NCI-H1105 treated with DMSO at 0.1 percent for 48 hours (cell line): ENCODE data around the gene ABHD12B.
"Not testable (repeated sequence)": the region's sequence is repeated elsewhere in the genome, so short reads cannot be mapped to it uniquely, and the experiment has no call there.

Source experiments
- DNase-seq: peaks from one replicate; lab custom pipeline; 2025; lab: John Stamatoyannopoulos, UW

The ABHD12B gene

DNA sequence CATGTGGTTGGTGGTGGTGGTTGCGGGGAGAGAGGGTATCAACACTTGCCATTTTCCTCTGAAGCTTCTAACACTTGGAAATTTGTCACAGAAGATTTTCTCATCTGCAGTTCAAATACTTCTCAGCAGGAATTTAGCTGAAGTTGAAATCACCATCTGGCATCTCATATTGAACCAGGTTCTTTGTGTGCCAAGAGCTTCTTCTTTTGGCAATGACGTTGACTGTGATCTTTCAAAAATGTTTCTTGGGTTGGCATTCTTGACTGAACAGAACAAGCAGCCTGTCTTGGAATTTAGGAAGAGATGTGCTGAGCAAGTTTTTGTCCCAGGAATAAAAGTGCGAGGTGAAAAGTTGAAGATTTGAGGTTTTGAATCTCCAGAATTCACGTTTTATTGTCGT lies 32.2 kb upstream of the ABHD12B start:
- DNase-seq: no peak

DNA sequence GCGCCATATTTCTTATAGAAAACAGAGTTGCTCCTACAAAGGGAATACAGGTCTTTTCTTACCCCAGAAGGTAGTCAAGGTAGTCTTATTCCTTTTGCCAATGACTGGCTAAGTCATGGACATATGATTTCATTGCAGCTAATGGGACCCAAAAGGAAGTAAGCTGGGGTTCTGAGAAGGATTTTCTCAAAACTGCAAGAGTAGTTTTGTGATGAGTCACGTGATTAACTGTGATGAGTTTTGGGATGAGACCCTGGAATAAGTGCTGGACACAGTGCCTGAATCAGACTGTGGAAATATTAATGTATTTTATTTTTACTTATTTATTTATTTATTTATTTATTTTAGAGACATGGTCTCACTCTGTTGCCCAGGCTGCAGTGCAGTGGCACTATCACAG lies 27.5 kb upstream of the ABHD12B start:
- DNase-seq: no peak

- no peak for DNase-seq
Observed at GRCh38 chr14:50845166-50845565, 26.7 kb upstream of the ABHD12B start.

GRCh38 chr14:50846226-50846880 lies 25.5 kb upstream of the ABHD12B start:
- no peak for DNase-seq

DNA sequence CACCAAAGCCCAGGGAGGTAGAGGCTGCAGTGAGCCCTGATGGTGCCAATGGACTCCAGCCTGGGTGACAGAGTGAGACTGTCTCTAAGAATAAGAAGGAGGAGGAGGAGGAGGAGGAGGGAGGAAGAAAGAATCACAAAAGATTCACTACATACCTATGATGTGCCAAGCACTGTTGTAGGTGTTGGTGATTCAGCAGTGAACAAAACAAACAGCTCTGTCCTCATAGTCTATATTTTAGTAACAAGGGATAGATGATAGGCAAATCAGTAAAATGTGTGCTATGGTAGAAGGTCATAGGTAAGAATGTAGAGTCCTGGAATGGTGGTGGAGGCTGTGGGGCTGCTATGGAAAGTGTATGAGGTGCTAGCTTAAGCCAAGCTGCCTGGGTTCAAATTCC lies 18.0 kb upstream of the ABHD12B start:
- DNase-seq: no peak

DNA sequence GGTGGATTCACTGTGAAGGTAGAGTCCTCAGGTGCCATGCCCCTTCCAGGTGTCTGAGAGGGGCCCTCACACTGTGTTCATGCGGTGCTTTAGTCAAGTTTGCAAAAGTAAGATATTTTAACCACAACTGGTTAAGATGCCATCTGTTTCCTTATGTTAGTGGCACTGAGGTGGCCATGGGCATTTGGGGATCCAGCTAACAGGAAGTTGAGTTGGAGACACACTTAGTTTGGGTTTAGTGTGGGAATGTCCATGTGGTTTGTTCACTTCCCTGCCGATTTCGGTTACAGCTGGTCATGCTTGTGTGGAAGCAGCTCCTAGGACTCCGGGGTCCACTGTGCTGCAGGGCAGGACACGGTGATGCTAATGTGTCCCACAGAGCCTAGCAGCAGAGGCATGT lies 17.3 kb upstream of the ABHD12B start:
- DNase-seq: no peak

- no peak for DNase-seq
Observed at GRCh38 chr14:50855558-50855957, 16.3 kb upstream of the ABHD12B start.

- no peak for DNase-seq
Observed at GRCh38 chr14:50856660-50857059, 15.2 kb upstream of the ABHD12B start.

GRCh38 chr14:50859296-50859624 lies 12.6 kb upstream of the ABHD12B start:
- DNase-seq: no peak

DNA sequence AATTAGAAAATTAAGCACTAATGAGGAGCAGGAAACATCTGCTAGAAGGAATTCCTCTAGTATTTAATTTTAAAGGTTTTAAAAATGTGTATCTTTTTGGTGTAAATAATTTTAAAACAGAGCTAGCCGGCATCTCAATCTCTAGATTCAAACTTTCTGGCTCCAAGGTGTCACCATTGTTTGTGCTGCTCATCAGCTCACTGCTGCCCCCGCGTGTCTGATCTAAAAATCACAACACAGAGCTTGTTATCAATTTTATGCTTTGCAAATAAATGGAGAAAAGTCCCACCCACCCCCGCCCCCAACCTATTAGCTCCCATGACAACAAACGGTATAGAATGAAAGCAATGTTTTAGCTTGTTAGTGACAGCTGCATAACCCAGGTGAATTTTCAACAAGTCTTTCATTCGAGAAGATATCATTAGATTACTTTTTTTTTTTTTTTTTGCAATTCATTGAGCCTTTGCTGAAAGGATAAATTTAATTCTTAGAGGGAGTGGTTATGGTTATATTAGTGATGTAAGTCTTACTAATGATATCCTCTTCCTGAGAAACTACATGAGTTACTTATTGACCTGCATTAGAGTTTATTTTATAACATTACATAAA lies 11.3 kb upstream of the ABHD12B start:
- peak; percentile 91 for DNase-seq

GRCh38 chr14:50862036-50862570 lies 9.8 kb upstream of the ABHD12B start:
- DNase-seq: no peak

- DNase-seq: no peak
Observed at GRCh38 chr14:50864237-50864636, 7.6 kb upstream of the ABHD12B start.

- DNase-seq: no peak
Observed at GRCh38 chr14:50864946-50865345, 6.9 kb upstream of the ABHD12B start.

GRCh38 chr14:50865391-50866076 lies 6.3 kb upstream of the ABHD12B start:
- no peak for DNase-seq

- no peak for DNase-seq
Observed at GRCh38 chr14:50871228-50871627, 625 bp upstream of the ABHD12B start.

DNA sequence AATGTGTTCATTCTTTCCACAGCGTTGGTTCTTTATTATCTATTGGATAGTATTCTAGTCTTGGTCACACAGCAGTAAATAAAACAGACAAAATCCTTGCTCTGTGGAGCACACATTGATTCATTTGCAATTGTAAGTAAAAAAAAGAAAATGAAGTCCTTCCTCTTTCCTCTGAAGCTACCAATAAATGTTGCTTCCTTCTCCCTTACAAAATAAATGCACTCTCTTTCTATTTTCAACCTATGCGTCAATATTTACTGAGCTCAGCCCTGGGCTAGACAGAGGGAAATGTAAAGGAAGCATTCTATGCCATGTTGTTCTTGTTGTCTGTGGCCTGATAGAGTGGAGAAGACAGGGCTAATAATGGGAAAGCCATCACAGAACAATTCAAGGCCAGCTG lies 2.9 kb downstream of the ABHD12B start:
- DNase-seq: no peak

DNA sequence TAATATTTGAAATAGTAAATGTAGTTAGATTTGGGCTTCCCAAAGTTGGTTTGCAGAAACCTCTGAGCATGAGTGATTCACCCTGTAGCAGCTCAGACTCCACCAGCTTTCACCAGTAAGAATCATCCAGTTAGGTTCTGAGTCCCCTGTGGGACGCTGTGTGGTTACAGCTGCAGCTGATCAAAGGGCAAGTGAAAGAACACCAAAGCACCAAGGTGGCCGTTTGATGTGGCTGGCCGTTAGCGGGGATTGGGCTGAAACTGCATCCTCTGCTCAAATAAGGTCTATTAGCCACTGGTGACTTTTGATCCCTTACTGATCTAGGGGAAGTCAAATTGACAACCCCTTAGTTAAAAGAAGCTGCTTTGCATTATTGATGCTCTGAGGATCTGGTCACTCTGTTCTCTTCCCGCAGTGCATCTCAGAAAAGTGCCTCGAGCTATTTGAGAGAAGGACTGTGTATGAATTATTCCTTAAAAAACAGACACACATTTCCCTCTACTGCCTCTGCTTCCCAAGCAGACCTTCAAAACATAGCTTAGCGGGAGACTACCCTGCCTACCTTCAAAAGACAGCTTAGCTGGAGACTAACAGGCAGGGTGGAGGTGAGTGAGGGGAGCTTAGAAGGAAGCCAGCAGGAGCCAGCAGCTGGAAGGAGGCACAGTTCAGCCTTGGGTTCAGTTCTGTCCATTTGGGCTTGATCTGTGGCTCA lies 3.7 kb downstream of the ABHD12B start:
- DNase-seq: no peak

DNA sequence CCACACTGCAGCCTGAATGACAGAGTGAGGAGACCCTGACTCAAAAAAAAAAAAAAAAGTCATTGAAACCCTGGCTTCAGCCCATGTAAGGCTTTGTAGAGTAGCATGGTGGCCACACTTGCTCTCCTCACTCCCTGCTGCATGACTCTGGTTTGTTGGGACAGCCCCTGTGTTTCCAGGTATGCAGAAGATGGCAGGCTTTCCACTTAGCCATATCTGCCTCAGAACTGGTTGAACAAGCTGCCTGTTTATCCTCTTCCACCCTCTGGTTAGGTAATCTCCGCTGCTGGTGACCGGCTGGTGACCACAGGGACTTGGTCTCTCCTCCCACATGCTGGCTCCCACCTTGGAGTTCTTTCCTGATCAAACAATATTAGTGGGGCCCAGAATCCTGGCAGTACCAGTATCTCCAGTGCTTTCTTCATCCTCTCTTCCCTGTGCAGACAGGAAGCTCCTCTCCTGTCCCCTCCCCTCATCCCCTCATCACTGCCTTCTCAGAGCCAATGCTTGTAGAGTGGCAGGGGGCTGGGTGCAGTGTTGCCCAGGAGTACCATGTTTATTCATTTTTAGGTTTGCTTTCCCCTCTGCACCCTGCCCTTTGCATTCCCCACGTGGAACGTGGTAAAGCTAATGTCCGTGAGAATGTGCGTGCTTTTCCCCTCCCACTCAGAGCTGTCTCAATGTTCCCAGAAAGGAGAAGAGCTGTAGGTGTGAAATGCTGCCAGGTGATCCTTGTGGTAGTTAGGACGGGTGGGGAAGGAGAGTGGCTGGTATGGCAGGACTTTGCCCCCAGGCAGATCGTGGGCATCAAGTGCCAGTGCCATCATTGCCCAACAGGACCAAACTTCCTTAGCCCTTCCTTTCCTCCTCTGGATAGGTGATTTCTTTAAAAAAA lies 11.3 kb downstream of the ABHD12B start:
- no peak for DNase-seq

- no peak for DNase-seq
Observed at GRCh38 chr14:50883827-50884197, 12.0 kb downstream of the ABHD12B start.

DNA sequence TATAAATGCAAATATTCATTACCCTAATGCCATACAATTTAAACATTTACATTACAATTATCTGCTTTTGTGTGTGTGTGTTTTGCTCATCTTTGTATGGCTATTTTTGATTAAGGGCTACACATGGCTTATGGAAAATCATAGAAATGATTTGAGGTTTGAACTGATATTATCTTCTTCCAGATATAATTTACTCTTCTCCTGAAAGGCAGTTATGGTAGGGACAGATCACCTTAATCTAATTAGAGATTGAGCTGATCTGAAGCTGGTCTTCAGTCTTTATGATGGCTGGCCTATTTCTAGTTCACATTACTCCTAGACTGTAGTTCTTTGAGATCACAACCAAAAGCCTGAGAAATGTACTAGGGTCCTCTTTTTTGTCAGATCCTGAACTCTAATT lies 15.6 kb downstream of the ABHD12B start:
- no peak for DNase-seq

DNA sequence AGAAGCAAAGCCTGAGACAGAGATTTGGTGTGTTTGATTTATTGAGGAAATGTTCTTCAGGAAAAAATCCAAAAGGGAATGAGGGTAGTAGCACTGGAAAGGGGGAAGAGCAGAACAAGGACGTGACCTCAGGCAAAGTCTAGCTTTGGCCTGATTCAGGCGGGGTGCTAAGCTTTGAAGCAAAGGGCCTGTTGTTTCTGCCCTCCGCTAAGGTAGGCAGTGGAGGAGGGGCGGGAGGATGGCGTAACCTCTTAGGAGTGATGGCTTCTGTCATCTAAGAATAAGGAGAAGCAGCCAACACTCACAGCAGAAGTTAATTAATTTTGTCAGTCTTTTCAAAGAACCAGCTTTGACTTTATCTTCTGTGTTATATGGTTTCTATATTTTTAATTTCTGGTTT lies 20.4 kb downstream of the ABHD12B start:
- DNase-seq: no peak

DNA sequence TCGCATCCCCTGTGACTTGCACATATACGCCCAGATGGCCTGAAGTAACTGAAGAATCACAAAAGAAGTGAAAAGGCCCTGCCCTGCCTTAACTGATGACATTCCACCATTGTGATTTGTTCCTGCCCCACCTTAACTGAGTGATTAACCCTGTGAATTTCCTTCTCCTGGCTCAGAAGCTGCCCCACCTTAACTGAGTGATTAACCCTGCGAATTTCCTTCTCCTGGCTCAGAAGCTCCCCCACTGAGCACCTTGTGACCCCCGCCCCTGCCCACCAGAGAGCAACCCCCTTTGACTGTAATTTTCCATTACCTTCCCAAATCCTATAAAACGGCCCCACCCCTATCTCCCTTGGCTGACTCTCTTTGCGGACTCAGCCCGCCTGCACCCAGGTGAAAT lies 24.6 kb downstream of the ABHD12B start:
- DNase-seq: not testable (repeated sequence)
